ENCODE measurements around the gene RASAL1.

The RASAL1 gene

DNA sequence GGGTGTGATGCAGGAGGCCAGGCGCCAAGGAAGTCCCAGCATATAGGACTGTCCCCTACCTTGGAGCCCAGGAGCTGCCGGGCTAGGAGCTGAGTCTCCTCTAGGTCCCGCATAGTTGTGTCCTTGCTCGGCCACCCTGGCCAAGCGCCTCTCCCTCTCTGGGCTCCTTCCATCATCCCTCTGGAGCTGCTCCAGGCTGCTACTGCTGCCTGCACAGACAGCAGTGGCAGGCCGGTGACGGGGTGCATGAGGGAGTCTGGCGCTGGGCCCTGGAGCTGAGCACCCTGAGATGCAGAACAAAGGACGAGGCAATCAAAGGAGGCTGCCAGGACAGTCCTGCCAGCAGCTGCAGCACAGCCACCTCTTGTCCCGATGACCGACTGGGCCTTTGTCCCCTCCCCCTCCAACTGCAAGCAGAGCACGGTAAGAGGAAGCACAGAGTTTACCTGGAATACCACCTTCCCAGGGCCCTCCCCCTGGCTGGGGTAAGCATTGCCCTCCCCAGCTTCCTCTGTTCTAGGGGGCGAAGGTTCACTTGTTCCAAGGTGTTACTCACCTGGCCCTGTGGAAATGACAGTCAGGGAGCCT lies 68.7 kb downstream of the RASAL1 start:
- in situ Hi-C loops (cut with MboI; ENCODE audit: low pct_unique_long_range_greater_than_20kb, low sequenced_read_pairs), result no loop called here
- no peak for DNase-seq

DNA sequence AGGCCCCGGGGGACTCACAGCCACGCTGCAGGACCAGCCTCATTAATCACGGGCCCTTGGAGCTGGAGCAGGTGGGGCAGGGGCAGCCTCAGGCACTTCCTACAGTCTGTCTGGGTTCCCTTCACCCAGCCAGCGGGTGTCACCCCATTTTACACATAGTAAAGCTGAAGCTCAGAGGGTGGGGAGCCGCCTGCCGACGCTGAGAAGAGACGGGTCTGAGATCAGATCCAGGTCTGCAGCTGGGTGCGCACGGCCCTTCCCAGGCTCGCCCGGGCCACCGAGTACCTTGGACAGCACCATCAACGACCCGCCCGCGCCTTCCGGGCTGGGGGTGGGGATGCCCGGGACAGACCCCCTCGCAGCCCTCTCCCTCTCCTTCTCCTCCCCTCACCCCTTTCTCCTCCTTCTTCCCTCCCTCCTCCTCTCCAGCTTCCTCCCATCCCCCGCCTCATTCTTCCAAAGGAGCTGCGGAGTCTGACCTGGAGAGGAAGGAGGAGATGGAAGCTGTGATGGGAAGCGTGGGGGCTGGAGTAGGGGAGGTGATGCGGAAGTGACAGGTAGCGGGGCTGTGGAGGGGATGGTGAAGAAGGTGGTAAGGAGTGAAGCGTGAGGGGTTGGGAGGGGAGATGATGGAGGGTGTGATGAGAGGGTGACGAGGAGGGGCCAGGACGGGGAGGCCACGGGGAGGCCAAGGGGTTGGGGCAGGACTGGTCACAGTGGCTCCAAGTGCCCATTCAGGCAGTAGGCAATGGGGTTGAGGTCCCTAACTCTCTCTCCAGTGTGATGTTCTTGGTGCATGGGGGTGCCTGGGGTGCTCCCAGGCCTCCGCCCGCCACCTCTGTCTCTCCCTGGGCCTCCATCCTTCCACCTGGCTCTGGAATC lies 70.2 kb downstream of the RASAL1 start:
- in situ Hi-C loops (cut with MboI; ENCODE audit: low pct_unique_long_range_greater_than_20kb, low sequenced_read_pairs), result no loop called here
- DNase-seq, result peak; percentile 32

DNA sequence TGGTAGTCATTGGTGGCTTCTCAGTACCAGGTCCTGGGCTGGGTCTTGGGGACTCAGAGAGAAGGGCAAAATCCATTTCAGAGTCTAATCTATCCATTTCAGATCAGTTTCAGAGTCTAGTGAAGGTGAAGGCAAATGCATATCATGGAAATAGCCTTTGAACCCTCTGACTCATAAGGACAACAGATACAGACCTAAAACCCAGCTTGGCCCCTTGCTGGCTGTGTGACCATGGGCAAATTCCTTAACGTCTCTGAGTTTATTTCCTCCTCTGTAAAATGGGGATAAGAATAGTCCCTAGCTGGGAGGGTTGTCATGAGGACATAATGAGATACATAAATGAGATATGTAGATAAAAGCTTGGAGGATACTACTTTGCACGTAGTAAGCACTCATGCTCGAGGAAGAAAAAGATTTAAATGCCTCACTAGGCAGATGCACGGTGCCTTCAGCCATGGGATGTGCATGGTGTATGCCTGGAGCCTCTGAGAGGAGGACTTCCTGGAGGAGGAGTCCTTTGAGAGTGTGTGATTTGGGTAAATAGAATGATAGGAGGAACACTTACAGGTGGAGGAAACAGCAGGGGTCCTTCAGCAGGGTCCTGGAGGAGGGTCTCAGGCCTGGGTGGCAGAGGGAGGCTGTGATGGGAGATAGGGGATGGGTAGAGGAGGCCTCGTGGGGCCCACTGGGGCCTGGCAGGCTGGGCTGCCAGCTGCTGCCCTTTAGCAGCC lies 71.0 kb downstream of the RASAL1 start:
- in situ Hi-C loops (cut with MboI; ENCODE audit: low pct_unique_long_range_greater_than_20kb, low sequenced_read_pairs), result no loop called here
- no peak for DNase-seq

DNA sequence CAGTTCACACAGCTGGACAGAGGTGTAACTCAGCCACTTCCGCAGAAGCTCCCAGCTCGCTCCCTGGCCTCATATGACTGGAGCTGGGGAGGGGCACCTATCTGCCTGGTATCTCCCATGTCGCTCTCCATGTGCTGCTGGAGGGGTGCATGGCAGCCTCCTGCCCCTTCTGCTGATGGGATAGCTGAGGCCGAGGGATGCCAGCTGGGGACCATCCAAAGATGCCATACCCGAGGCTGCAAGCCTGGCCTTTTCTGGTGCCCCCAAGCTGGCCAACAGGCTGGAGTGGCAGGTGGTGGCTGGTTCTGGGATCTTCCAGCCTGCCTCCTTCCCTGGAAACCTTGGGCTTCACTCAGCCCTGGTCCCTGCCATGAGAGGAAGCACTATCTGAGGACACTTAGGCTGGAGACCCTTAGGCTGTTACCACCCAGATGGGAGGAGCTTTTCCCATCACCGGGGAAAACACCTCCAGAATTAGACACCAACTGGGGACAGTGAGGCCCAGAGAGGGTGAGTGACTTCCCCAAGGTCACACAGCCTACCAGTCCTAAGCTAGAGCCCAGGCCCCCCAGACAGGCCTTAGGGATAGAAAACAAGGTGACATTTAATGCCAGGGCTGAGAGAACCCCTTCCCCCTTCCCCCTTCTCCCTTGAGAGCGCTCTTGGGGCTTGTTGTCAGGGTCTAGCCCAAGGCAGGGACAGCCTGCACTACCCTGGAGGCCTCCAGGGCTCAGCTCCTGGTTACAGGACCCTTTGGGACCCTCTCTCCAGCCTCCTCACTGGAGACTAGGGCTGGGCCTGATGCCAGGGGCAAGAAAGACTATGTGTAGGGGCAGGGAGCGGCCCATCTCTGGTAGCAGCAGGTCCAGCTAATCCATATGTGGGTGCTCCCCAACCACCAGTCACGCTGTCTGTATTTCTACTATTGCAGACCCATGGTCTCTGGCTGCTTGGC lies 71.9 kb downstream of the RASAL1 start:
- no peak for DNase-seq
- in situ Hi-C loops (cut with MboI; ENCODE audit: low pct_unique_long_range_greater_than_20kb, low sequenced_read_pairs), result no loop called here

DNA sequence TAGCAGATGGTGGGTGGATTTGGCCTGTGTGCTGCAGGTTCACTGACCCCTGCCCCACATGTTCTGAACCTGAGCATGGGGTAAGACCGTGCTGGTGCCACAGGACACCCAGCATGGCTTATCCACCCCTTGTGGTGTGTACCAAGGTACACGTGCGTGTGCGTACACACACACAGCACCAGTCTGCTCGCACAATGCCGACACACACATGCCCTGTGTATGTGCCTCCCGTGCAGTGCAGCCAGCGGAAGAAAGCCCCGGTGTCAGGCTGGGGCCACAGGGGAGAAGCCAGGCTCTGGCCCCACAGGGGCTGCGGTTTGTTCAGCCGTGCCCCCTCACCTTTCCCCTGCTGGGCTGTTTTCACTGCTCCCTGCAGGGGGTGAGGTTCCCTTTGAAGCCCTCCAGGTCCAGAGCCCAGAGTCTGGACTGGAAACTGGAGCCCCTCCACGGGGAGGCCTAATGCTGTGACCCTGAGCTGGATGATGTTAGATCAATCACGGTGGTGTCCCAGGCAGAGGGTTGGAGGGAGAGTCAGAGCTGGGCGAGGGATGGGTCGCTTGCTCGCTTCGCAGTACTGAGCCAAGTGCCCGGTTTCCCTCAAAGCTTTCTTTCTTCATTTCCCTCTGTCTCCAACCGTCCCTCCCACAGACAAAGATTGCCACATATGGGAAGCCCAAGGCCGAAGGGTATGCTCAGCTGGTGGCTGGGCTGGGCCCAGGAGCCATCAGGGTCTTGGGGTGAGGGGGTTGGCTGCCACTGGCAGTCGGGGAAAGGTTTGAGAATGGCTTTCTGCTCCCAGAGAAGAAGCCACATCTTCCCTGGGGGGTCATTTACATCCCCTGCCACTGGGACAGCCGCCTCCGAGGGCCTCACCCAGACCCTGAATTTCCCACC lies 72.8 kb downstream of the RASAL1 start:
- in situ Hi-C loops (cut with MboI; ENCODE audit: low pct_unique_long_range_greater_than_20kb, low sequenced_read_pairs), result no loop called here
- no peak for DNase-seq

DNA sequence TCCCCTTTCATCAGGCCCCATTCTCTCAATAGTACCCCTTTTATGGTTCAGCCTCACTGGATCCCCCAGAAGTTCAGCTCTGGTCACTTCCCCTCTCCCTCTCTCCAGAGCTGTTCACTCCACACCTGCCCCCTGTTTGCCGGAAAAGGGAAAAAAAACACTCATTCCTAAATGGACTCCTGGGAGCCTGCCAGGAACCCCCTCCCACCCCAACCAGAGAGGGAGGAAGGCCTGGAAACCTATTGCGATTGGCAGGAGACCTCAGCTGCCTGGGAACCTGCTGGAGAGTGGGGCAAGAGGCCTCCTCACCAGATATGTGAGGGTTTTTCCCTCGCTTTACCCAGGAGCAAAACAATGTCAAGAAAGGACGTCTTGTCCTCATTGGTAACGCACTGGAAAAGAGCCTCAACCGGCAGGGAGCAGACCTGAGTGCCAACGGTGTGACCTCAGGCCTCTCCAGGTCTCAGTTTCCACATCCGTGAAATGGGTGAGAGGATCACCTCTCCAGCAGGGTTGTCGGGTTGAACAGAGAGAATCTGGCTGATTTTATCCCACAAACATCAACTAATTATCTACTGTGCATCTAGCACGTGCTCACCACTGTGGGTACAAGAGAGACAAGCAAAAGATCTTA lies 74.4 kb downstream of the RASAL1 start:
- no peak for DNase-seq
- in situ Hi-C loops (cut with MboI; ENCODE audit: low pct_unique_long_range_greater_than_20kb, low sequenced_read_pairs), result no loop called here

DNA sequence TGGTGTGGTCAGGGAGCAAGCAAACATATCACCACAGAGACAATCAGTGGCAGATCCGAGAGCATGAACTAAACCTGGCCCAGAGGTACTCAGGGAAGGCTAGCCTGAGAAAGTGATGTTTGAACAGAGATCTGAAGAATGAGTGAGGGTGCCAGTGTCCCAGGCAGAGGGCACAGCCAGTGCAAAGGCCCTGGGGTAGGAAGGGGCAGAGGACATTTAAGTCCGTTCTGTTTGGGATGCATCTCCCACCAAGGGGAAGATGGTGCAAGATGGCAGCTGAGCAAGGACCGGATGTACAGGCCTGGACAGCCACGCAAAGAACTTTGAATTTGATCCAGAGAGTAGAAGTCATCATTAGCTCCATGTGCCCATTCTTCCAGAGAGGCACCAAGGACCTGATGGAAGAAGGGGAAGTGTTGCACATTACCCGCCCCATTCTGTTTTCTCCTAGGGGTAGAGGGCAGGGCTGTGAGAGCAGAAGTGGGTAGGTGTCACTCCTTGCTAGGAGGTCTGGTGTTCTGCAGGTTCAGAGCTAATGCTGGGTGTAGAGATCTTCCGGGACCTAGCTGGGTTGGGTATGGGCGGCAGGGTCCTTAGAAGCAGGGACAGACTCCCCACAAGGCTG lies 75.1 kb downstream of the RASAL1 start:
- in situ Hi-C loops (cut with MboI; ENCODE audit: low pct_unique_long_range_greater_than_20kb, low sequenced_read_pairs), result no loop called here
- DNase-seq, result no peak

DNA sequence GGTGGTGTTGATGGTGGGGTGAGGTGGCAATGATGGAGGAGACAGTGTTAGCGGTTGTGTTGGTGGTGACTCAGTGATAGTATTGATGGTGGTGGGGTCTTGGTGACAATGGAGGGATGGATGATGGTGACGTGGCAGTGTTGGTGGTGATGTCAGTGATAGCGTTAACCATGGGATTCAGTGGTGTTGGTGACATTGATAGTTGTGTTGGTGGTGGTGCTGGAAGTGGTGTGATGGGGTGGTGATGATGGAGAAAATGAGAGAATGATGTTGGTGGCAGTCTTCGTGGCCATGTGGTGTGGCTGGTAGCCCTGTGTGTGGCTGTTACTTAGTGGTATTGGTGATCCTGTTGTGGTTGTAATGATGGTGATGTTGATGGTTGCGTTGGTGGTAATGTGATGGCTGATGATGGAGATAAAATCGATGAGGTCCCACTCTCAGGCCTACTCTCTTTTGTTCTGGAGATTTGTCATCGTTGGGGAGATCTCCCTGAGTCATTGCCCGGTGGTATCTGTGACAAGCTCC lies 76.4 kb downstream of the RASAL1 start:
- in situ Hi-C loops (cut with MboI; ENCODE audit: low pct_unique_long_range_greater_than_20kb, low sequenced_read_pairs), result no loop called here
- DNase-seq, result no peak

DNA sequence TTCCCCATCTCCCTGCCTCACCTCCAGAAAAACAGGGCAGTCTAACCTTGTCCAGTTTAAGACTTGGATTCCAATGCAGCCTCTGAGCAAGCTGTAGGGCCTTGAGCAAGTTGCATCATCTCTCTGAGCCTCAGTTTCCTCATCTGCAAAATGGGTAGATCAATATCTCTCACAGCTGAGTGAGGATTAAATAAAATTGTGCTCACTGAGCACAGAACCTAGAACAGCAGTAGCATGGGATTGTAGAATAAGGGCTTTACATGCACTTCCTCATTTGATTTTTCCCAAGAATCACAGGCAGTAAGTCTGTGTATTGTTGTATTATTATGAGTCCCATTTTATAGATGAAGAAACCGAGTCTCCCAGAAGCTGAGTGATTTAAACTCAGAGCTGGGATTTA lies 77.0 kb downstream of the RASAL1 start:
- no peak for DNase-seq
- in situ Hi-C loops (cut with MboI; ENCODE audit: low pct_unique_long_range_greater_than_20kb, low sequenced_read_pairs), result no loop called here

DNA sequence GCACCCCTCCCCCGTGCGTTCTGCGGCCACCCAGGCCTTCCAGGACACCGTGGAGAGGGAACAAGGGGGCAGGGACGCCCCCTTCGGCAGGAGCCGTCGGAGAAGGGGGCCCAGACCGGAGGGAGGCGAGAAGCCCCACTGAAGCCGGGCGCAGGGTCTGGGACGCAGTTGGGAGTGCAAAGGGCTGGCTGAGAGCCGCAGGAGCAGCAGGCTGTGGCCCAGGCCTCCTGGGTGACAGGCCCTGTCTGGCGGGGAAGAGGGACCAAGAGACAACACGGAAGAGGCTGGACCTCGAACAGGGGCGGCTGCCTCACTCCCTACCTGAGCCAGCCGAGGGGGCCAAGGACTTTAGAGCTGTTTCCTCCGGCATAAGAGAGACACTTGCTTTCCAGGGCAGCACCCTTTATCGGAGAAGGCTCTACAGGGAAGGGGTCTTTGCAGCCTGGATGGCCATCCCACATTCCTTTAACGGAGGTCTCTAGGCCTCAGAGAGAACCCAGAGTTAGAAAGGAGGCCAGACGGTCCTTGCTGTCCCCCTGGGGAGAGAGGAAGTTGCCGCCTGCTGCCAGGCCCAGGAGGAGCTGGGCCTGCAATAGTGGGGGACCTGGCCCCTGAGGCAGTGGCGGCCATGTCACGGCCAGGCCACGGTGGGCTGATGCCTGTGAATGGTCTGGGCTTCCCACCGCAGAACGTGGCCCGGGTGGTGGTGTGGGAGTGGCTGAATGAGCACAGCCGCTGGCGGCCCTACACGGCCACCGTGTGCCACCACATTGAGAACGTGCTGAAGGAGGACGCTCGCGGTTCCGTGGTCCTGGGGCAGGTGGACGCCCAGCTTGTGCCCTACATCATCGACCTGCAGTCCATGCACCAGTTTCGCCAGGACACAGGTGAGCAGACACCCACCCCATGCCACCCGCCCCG lies 77.7 kb downstream of the RASAL1 start:
- in situ Hi-C loops (cut with MboI; ENCODE audit: low pct_unique_long_range_greater_than_20kb, low sequenced_read_pairs), result no loop called here

DNA sequence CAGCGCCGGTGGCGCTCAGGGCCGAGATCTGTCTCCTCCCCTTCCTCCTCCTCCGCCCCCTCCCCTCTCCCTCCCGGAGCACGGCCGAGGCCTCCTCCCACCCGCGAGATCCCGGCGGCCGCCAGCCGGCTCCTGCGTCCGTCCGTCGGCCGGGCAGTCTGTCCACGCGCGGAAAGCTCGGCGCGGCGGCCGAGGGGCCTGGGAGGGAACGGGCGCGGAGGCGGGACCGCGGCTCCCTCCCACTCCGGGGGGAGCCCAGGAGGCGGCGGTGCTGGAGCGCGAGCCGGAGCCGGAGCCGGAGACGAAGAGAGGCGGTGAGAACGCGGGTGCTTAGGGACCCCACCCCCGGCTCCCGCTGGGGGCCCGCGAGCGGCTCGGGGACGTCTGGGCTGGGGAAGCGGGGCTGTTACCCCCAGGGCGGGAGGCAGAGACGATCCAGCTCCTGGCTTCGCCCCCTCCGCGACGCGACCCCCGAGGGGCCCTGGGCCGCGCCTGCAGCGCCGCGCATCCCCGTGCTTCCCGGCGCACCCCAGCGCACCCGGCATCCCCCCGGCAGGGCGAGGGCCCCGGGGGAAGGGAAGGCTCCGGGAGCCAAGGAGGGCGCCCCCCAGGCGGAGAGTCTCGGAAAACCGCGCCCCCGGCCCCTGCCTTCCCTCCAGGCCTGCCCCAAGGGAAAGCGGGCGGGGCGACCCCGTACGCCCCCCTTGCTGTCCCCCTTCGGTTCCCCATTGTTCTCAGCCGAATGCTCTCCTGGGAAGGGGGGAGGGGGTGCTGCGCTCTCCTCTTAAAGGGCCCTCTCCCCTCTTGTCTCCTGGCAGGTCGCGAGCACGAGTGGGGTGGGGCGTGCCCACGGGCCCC lies 78.7 kb downstream of the RASAL1 start, which contains the start of gene DTX1:
TSS of gene DTX1 (plus strand) at position 100 of the 858 bp plus-strand sequence. CDS start 1,463 bp downstream, outside the sequence.
- no peak for DNase-seq
- in situ Hi-C loops (cut with MboI; ENCODE audit: low pct_unique_long_range_greater_than_20kb, low sequenced_read_pairs), result no loop called here

More for the DNA sequence above, 77.7 kb downstream of the RASAL1 start:
- DNase-seq, result no peak

DNA sequence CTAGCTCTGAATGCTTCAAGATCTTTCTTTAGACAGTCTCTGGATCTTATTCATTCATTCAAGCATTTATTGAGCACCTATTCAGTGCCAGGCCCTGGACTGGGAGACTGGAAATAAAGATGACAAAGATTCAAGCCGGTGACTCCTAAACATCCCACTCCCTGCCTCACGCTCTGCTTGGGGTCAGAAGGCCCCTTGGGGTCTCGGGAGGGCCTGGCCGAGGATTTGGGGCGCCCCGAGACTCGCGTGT lies 79.3 kb downstream of the RASAL1 start:
- no peak for DNase-seq
- in situ Hi-C loops (cut with MboI; ENCODE audit: low pct_unique_long_range_greater_than_20kb, low sequenced_read_pairs), result no loop called here

DNA sequence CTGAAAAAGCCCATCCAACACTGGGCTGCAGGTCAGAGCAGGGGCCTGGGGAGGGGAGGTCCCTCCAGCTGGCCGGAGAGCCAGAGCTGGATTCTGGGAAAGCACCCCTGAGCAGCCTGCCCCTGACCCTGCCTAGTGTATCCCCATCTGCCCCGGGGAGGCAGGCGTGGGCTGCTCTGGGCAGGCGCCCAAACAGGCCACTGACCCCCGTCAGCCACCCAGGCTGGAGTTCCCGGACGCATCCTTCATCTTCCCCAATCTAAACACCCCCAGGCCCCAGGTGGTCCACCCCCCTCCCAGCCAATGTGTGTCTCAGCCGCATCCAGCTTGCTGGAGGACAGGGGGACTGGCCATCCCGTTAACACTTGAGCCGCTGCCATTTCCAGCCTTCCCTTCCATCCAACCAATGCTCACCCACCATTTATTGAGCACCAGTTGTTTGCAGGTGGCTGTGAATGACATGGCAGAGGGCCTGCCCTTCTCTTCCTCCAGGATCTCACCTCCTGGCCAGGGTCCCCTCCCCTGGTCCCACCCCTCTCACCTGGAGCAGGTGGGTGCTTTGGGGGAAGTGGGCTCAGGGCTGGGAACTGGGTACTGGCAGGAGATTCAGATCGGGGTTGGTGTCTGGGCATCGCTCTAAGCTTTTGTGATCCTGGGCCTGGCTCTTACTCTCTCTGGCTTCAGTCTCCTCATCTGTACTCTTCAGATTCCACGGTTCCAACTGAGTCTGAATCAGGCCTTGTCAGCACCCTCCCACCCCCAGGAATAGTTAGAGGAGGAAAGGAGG lies 79.8 kb downstream of the RASAL1 start:
- no peak for DNase-seq
- in situ Hi-C loops (cut with MboI; ENCODE audit: low pct_unique_long_range_greater_than_20kb, low sequenced_read_pairs), result no loop called here

DNA sequence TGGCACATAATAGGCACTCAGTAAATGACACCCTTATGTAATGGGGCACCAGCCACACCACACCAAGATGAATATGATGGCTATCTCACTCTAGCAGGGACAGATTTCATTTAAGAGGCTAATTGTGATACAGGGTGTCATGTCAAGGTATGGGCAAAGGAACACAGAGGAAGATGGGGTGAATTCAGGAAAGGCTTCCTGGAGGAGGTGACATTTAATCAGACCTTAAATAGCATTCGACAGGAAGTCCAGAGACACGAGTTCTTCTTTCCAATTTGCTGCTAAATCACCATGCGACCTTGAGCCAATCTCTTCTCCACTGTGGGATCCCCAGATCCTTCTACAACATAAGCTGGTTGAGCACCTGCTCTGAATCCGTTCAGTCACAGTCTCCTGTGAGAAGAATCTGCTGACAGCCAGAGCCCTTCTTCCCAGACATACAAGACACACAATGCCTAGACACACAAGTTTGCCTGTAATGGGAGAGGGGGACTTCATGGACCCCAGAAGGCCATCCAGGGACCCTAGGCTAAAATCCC lies 80.5 kb downstream of the RASAL1 start:
- in situ Hi-C loops (cut with MboI; ENCODE audit: low pct_unique_long_range_greater_than_20kb, low sequenced_read_pairs), result no loop called here
- DNase-seq, result no peak

Data from KBM-7 (cell line).